ENCODE measurements around the gene CCDC50. TPM values are rescaled to one million over a fixed set of nuclear protein-coding genes. Genes with fewer than 3 reads are reported as not detected.

CCDC50 gene
- polyA plus RNA-seq, 3 donors = 59.5 to 62.9 (median 61.1) TPM

DNA sequence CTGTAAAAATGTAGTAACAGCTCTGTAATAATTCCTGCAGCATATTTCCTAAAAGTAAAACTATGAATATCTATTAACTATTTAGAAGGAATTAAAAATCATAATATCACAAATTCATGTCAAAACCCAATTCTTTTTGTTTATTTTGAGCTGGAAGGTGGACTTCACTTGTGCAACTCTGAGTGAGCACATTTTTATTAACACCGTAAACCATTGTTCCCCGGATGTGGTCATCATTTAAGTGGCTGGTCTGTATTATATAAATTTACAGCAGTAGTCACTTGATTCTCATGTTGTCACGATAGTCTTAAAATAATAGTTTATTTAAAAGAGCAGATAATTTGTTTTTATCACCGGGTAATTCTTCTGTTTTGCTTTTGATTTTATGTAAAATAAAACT, 44.1 kb downstream of the CCDC50 start:
- DNase-seq = no peak

GRCh38 chr3:191376516-191377141, 47.4 kb downstream of the CCDC50 start:
- no peak for DNase-seq

- DNase-seq = no peak
These were observed 49.1 kb downstream of the CCDC50 start for GRCh38 chr3:191378142-191378812.

DNA sequence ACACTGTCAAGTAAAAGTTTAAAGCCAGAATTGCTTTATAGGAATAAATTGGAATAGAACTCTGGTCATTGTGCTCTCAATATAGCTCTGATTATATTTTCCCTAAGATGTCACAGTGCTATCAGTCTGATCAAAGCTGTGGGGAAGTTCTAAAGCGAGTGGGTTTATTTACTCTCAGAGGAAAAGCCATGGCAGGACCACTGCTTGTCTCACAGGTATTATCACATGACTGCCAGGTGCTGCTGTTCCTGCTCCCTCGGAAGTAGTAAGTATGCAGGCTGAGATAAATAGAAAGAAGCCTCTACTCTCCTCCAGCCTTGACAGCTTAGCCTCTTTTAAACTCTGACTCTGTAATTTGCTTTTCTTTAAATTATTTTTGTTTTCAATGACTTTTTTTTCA, 50.3 kb downstream of the CCDC50 start:
- no peak for DNase-seq

DNA sequence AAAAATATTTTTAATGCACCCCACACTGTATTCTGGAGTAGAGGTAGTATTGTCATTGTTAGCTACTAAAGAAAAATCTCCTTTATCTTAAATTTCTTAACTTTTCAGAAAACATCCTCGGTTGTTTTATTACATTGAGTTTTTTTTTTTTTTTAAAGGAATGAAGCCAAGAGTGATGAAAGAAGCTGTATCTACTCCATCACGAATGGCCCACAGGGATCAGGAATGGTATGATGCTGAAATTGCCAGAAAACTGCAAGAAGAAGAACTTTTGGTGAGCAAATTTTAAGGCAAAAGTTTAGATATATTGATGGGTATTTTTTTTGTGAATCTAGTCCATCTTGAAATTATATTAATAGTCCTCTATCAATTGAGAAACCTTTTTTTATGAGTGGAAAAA, 50.8 kb downstream of the CCDC50 start:
- DNase-seq = no peak

DNA sequence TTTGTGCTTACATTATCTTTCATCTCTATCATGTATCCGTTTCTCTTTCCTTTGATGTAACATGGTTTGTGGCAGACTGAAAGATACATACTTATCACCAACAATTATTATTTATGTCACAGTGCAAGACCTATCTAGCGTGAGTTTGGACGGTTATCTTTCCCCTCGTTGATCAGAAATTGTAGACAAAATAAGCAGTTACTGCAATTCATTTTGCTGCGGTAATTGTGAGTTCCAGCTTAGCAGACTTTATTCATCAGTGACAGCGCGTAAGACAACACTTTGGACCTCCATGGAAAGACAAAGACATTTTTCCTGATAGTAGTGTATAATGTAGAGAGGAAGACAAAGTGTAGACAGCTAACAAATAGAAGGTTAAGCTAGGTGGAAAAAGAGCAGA, 52.1 kb downstream of the CCDC50 start:
- no peak for DNase-seq

GRCh38 chr3:191382661-191383060, 53.5 kb downstream of the CCDC50 start:
- no peak for DNase-seq

DNA sequence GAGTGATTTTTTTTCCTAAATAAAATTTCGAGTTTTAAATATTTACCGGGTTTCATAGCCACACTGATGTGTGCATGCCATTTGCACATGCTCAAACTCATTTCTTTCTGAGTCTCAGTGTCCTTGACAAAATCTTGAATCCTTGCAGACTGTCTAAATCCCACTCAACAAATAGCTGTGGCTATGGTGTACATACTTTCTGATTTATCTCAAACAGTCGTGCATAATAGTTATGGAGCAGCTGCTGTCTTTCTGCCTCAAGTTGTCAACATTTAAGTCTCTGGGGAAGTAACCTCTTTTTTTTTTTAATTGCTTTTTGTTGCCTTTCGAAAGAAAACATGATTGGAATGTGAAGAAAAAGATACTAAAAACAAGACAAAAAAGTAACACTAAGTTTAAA, 53.9 kb downstream of the CCDC50 start:
- DNase-seq = peak; percentile 42

DNA sequence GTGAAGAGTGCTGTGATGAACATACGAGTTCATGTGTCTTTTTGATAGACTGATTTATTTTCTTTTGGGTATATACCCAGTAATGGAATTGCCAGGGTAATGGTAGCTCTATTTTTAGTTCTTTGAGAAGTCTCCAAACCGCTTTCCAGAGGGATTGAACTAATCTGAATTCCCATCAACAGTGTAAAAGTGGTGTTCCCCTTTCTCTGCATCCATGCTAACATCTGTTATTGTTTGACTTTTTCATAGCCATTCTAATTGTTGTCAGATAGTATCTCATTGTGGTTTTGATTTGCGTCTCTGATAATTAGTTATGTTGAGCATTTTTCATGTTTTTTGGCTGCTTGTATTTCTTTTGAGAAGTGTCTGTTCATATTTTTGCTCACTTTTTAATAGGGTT, 55.9 kb downstream of the CCDC50 start:
- DNase-seq = no peak

DNA sequence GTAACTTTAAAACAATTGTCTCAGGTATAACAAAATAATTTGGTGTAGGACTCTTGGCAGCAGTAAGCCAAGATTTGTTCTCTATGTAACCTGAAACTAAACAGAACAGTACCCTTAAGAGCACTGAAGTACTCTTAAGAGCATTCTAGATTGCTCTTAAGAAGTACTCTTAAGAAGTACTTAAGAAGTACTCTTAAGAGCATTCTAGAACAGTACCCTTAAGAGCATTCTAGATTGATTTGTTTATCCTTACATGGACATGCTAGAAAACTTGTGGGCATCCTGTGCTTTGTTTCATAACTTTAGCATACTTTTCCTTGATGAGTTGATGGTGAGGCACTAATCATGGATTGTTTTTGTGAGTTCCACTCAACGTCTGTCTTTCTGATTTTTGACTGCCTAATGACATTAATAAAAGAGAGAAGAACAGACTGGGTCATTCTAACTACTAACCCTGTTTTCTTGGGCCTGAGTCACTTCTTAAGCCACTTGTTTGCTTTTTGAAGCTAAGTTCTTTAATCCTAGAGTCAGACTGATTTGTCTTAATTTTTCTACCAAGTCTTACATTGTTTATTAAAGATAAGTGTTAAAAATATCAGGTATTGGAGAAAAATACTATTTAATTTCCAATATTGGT, 58.4 kb downstream of the CCDC50 start:
- no peak for DNase-seq

DNA sequence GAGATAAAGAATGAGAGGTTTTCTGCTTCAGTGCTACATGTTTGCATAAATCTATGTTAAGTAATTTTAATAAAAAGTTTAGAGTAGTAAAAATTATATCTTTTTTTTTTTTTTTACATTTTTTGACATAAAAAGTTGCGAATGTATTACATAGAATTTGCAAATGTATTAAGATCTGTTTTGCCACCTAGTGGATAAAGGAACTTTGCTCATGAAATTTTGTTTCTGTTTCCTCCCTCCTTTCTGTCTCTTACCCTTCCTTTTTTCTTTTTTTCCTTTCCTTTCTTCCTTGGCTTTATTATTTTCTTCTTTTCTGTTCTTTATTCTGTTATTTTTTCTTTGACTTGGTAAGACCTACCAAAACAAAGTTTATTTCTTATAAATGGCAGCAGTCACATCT, 59.6 kb downstream of the CCDC50 start:
- no peak for DNase-seq

DNA sequence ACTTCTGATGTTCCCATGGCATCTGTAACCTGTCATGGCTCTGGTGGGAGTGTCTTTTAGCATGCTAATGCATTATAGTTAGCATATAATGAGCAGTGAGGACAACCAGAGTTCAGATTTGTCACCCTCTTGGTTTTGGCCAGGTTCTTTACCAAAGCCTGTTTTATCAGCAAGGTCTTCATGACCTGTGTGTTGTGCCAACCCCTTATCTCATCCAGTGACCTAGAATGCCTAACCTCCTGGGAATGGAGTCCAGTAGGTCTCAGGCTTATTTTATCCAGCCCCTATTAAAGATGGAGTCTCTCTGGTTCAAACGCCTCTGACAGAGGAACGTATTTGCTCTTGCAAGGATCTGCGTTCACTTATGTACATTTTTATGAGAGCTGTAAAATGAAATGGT, 61.4 kb downstream of the CCDC50 start:
- no peak for DNase-seq

DNA sequence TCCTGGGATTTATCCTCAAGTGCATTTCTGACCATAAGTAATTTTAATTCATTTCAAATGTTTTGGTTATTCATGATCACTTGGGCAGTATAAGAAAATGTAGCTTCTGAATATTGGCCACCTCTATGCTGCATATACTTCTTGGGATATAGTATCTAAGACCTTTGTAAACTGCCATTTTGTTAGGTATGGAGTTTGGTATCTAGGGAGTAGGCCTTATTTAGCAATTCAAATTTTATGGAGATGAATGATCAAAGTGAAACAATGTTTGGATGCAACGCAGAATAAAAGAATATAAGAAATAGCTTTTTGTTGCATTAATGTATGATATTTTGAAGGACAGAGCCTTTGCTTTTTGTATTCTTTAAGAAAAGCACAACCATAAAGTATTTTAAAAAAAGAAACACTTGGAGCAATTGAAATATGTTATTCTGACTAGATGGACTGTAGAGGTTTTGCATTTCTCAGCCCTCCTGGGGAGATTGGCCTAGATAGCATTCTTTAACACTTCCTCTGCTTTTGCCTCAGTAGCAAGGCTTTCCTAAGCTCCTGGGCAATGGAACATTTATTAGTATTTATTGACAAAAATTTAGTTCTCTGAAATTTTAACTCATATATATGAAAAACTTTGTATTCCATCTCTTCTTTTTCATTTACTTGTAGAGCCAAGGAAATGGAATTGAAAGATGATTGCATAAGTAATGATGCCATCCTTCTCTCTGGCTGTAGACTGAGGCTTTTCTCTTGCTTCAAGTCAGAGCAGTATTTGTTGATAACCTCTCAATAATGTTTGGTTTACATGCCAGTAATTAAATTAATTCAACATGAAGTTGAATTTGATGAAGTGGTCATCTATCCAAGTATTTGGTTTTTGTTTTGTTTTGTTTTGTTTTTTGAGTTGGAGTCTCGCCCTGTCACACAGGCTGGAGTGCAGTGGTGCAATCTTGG, 62.9 kb downstream of the CCDC50 start:
- DNase-seq = no peak

DNA sequence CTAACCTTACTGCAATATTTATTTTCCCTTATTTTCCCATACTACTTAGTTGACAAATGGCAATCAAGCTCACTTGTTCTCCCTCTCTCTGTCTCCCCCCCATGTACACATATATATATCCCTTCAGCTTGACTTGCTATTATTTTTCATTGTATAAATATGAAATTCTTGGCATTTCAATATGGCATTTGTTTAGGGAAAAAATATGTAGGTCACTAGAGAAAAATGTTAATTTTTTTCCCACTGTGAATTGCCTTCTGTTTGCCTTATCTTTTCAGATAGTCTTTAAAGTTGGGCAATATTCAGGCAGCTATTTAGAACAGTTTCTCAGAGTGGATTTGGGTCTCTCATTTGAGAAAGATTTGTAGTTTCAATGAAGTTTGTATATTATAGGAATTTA, 64.0 kb downstream of the CCDC50 start:
- no peak for DNase-seq

DNA sequence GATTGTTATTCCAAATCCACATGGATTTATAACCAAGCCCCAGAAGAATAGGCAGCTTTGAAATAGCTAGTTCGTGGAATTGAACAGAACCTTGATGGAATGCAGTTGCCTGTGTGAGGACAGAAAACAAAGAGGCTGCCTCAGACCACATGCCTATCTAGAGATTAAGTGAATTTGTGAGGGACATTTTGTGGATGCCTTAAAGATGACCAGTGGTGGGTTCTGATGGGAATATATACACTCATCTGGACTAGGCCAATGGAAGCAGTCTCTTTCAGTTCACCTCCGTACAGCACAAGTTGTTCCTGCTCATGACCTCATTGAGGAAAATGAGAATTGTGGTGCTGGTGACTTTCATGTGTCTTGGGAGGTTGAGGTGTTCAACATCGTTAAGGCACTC, 68.6 kb downstream of the CCDC50 start:
- no peak for DNase-seq

GRCh38 chr3:191398607-191399006, 69.4 kb downstream of the CCDC50 start:
- no peak for DNase-seq

GRCh38 chr3:191399918-191400317, 70.7 kb downstream of the CCDC50 start:
- no peak for DNase-seq

DNA sequence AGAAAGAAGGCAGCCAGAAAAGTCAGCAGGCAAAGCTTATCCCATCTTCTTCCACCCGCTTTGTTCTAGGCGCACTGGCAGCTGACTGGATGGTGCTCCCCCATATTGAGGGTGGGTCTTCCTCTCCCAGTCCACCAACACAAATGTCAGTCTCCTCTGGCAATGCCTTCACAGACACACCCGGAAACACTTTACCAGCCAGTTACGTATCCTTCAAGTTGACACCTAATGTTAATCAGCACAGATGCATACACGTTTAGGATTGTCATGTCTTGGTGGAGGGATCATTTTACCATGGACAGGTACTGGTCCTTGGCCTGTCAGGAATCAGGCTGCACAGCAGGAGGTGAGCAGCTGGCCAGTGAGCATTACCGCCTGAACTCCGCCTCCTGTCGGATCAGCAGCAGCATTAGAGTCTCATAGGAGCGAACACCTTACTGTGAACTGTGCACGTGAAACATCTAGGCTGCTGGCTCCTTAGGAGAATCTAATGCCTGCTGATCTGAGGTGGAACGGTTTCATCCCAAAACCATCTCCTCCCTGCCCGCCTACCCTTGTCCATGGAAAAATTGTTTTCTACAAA, 72.7 kb downstream of the CCDC50 start:
- DNase-seq = no peak

DNA sequence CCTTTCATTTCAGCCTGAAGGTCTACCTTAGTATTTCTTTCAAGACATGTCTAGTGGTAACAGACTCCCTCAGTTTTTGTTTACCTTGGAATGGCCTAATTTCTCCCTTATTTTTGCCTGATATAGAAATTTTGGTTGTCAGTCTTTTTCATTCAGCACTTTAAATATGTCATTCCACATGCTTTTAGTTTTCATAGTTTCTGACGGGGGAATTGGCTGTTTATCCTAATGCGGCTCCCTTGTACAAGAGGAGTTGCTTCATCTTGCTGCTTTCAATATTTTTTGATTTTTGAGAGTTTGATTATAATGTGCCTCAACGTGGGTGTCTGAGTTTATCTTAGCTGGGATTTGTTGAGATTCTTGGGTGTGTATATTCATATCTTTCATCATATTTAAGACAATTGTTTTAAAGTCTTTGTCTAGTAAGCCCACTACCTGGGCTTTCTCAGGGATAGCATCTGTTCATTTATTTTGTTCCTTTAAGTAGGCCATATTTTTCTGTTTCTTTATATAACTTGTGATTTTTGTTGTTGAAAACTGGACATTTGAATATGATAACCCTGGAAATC, 80.7 kb downstream of the CCDC50 start:
- DNase-seq = no peak

DNA sequence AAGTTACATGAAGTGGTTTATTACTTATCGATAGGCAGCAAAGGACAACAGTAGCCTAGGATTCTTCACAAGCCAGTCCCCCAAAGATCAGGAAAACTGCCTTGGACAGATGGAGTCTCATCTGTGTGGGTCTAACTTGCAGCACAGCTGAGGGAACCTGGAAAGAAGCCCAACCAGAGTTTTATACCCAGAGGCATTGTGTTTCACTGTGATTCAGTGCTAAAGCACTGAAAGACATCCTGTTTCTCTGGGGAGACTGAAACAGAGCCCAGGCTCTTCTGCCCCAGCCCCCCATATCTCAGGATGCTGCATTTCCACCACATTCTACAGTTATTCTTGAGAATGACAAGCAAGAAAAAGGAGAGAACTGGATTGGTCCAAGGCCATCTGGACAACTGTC, 83.6 kb downstream of the CCDC50 start:
- no peak for DNase-seq

DNA sequence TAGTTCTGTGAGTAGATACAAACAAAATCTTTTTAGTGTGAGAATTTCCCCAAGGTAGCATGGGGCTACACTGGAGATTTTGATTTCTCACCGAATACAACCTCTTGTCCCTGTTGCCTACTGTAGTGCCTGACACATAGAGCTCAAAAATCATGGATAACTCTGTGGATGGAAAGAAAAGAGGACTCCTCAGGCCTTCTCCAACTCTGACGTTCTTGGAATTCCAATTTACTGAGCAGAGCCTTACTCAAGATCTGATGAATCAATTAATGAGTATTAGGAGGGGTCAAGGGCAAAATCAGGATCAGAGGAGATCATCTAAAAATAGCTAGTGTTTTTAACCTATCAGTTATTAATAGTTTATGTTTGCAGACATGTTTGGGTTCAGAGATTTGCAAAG, 85.1 kb downstream of the CCDC50 start:
- DNase-seq = no peak

DNA sequence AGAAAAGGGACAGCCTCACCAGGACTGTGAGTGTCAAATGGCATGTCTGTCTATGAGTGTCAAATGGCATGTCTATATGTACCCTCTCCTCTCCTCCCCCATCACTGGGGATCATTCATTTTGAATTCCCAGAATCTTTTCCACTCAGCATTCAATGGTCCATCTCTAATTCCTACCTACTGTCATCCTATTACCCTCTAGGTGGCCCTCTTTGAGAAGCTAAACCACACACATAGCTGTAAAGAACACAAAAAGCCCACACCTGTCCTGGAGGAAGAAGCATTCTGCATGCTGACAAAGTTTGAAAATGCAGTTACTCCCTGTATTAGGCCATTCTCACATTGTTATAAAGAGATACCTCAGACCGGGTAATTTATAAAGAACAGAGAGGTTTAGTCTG, 85.5 kb downstream of the CCDC50 start:
- DNase-seq = no peak

Measured in renal pelvis (tissue), 4 donors.